ENCODE measurements around the gene EPB41L2.

DNA sequence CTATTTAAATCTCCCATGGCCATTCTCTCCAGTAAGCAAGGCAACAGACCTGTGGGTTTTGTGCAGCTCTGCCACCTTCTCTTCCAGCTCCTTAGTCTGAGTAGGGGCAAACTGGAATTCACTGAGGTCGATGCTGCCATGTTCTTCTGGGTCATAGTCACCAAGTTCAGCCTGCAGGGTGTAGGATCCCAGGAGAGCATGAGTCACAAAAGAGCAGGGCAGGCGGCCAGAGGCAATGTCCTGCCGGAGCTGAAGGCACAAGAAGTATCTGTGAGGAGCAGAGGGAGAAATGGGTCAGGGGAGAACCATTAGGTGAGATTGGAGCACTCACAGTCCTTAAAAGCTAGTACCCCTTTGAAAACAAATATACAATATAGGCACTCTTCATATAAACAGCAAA is 162.1 kb downstream of the EPB41L2 start:
- TF ChIP-seq, protein P1, sequence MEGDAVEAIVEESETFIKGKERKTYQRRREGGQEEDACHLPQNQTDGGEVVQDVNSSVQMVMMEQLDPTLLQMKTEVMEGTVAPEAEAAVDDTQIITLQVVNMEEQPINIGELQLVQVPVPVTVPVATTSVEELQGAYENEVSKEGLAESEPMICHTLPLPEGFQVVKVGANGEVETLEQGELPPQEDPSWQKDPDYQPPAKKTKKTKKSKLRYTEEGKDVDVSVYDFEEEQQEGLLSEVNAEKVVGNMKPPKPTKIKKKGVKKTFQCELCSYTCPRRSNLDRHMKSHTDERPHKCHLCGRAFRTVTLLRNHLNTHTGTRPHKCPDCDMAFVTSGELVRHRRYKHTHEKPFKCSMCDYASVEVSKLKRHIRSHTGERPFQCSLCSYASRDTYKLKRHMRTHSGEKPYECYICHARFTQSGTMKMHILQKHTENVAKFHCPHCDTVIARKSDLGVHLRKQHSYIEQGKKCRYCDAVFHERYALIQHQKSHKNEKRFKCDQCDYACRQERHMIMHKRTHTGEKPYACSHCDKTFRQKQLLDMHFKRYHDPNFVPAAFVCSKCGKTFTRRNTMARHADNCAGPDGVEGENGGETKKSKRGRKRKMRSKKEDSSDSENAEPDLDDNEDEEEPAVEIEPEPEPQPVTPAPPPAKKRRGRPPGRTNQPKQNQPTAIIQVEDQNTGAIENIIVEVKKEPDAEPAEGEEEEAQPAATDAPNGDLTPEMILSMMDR (IDR thresholded peaks at IDR 0.05 in 2 of 3, conservative IDR thresholded peaks at IDR 0.05 in 1 of 3; ENCODE audit: borderline replicate concordance in 1 of 3, insufficient read depth in 1 of 3, low read depth in 2 of 3, low read length in 2 of 3) = no peak
- TF ChIP-seq, protein P2, sequence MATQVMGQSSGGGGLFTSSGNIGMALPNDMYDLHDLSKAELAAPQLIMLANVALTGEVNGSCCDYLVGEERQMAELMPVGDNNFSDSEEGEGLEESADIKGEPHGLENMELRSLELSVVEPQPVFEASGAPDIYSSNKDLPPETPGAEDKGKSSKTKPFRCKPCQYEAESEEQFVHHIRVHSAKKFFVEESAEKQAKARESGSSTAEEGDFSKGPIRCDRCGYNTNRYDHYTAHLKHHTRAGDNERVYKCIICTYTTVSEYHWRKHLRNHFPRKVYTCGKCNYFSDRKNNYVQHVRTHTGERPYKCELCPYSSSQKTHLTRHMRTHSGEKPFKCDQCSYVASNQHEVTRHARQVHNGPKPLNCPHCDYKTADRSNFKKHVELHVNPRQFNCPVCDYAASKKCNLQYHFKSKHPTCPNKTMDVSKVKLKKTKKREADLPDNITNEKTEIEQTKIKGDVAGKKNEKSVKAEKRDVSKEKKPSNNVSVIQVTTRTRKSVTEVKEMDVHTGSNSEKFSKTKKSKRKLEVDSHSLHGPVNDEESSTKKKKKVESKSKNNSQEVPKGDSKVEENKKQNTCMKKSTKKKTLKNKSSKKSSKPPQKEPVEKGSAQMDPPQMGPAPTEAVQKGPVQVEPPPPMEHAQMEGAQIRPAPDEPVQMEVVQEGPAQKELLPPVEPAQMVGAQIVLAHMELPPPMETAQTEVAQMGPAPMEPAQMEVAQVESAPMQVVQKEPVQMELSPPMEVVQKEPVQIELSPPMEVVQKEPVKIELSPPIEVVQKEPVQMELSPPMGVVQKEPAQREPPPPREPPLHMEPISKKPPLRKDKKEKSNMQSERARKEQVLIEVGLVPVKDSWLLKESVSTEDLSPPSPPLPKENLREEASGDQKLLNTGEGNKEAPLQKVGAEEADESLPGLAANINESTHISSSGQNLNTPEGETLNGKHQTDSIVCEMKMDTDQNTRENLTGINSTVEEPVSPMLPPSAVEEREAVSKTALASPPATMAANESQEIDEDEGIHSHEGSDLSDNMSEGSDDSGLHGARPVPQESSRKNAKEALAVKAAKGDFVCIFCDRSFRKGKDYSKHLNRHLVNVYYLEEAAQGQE (IDR thresholded peaks at IDR 0.05; ENCODE audit: low read depth) = no peak
